Measurements from ENCODE around the gene SIRPB1. TPM values are rescaled to one million over a fixed set of nuclear protein-coding genes. Genes with fewer than 3 reads are reported as not detected.

The SIRPB1 gene
- total and polyA plus RNA-seq, 10 of the 15 experiments (the other 5 are each of a cell fraction or from before 2014, with no cell fraction given): 3.4 to 33.8 (median 14.1) TPM

DNA sequence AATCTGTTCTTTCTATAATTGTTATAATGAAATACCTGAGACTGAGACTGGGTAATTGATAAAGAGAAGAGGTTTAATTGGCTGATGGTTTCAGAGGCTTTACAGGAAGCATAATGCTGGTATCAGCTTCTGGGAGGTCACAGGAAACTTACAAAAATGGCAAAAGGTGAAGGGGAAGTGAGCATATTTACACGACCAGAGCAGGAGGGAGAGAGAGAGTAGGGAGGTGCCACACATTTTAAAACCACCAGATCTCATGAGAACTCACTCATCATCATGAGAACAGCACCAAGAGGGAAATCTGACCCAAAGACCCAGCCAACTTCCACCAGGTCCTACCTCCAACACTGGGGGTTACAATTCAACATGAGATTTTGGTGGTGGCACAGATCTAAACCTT lies 2.6 kb upstream of the SIRPB1 start (continued):
- TF ChIP-seq, protein P1, sequence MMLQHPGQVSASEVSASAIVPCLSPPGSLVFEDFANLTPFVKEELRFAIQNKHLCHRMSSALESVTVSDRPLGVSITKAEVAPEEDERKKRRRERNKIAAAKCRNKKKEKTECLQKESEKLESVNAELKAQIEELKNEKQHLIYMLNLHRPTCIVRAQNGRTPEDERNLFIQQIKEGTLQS (IDR thresholded peaks at IDR 0.05; ENCODE audit: borderline replicate concordance, extremely low read depth, low read depth, low read length): no peak
- TF ChIP-seq NR2F1 (conservative IDR thresholded peaks at IDR 0.05): peak; percentile 96
- TF ChIP-seq, protein P2, sequence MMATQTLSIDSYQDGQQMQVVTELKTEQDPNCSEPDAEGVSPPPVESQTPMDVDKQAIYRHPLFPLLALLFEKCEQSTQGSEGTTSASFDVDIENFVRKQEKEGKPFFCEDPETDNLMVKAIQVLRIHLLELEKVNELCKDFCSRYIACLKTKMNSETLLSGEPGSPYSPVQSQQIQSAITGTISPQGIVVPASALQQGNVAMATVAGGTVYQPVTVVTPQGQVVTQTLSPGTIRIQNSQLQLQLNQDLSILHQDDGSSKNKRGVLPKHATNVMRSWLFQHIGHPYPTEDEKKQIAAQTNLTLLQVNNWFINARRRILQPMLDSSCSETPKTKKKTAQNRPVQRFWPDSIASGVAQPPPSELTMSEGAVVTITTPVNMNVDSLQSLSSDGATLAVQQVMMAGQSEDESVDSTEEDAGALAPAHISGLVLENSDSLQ (IDR thresholded peaks at IDR 0.05): no peak
- TF ChIP-seq BRCA1 (IDR thresholded peaks at IDR 0.05; ENCODE audit: low read depth, low read length): no peak
- TF ChIP-seq MYC (IDR thresholded peaks at IDR 0.05; ENCODE audit: insufficient read depth, insufficient read length, insufficient replicate concordance, low read length, severe bottlenecking): no peak
- no peak for TF ChIP-seq PAX8 (IDR thresholded peaks at IDR 0.05)
- TF ChIP-seq RAD51 (IDR thresholded peaks at IDR 0.05): peak; percentile 25; the same call in 1 of the 2 replicates
- TF ChIP-seq, protein P3, sequence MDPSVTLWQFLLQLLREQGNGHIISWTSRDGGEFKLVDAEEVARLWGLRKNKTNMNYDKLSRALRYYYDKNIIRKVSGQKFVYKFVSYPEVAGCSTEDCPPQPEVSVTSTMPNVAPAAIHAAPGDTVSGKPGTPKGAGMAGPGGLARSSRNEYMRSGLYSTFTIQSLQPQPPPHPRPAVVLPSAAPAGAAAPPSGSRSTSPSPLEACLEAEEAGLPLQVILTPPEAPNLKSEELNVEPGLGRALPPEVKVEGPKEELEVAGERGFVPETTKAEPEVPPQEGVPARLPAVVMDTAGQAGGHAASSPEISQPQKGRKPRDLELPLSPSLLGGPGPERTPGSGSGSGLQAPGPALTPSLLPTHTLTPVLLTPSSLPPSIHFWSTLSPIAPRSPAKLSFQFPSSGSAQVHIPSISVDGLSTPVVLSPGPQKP (IDR thresholded peaks at IDR 0.05; ENCODE audit: low read depth, low read length): no peak
- TF ChIP-seq POLR2AphosphoS5 (IDR thresholded peaks at IDR 0.05; ENCODE audit: low read length): no peak
- TF ChIP-seq HCFC1 (IDR thresholded peaks at IDR 0.05; ENCODE audit: low read length): no peak
- TF ChIP-seq SPI1 (IDR thresholded peaks at IDR 0.05; ENCODE audit: borderline replicate concordance, insufficient read depth, low read depth, low read length): peak; percentile 92
- no peak for TF ChIP-seq MTA3 (IDR thresholded peaks at IDR 0.05; ENCODE audit: borderline replicate concordance, low read length)
- no peak for TF ChIP-seq SUPT20H (IDR thresholded peaks at IDR 0.05; ENCODE audit: borderline replicate concordance, control insufficient read depth, low read depth, low read length)
- no peak for TF ChIP-seq TBL1XR1 (IDR thresholded peaks at IDR 0.05; ENCODE audit: low read depth, low read length)
- TF ChIP-seq ZNF24 (IDR thresholded peaks at IDR 0.05): 0 out of 2 replicates have a peak, but pooled peaks have one; percentile 19
- TF ChIP-seq IKZF2 (IDR thresholded peaks at IDR 0.05): peak; percentile 71 to 86; a peak in 3 of 4 replicates
- TF ChIP-seq, protein P4, sequence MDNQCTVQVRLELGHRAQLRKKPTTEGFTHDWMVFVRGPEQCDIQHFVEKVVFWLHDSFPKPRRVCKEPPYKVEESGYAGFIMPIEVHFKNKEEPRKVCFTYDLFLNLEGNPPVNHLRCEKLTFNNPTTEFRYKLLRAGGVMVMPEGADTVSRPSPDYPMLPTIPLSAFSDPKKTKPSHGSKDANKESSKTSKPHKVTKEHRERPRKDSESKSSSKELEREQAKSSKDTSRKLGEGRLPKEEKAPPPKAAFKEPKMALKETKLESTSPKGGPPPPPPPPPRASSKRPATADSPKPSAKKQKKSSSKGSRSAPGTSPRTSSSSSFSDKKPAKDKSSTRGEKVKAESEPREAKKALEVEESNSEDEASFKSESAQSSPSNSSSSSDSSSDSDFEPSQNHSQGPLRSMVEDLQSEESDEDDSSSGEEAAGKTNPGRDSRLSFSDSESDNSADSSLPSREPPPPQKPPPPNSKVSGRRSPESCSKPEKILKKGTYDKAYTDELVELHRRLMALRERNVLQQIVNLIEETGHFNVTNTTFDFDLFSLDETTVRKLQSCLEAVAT (IDR thresholded peaks at IDR 0.05): peak; percentile 40; the same call in 1 of the 2 replicates
- peak; percentile 67 for TF ChIP-seq IKZF1 (conservative IDR thresholded peaks at IDR 0.05)
- no peak for TF ChIP-seq RB1 (IDR thresholded peaks at IDR 0.05; ENCODE audit: borderline replicate concordance)
- TF ChIP-seq TCF3 (IDR thresholded peaks at IDR 0.05; ENCODE audit: borderline replicate concordance, insufficient read depth, low read depth, low read length): no peak
- TF ChIP-seq, protein P5, sequence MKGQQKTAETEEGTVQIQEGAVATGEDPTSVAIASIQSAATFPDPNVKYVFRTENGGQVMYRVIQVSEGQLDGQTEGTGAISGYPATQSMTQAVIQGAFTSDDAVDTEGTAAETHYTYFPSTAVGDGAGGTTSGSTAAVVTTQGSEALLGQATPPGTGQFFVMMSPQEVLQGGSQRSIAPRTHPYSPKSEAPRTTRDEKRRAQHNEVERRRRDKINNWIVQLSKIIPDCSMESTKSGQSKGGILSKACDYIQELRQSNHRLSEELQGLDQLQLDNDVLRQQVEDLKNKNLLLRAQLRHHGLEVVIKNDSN (IDR thresholded peaks at IDR 0.05; ENCODE audit: borderline replicate concordance, extremely low read length, insufficient read depth, low read depth, low read length): no peak
- TF ChIP-seq, protein P6, sequence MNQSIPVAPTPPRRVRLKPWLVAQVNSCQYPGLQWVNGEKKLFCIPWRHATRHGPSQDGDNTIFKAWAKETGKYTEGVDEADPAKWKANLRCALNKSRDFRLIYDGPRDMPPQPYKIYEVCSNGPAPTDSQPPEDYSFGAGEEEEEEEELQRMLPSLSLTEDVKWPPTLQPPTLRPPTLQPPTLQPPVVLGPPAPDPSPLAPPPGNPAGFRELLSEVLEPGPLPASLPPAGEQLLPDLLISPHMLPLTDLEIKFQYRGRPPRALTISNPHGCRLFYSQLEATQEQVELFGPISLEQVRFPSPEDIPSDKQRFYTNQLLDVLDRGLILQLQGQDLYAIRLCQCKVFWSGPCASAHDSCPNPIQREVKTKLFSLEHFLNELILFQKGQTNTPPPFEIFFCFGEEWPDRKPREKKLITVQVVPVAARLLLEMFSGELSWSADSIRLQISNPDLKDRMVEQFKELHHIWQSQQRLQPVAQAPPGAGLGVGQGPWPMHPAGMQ (IDR thresholded peaks at IDR 0.05; ENCODE audit: borderline replicate concordance): no peak
- TF ChIP-seq KLF5 (IDR thresholded peaks at IDR 0.05; ENCODE audit: partially characterized antibody): no peak
- TF ChIP-seq NFXL1 (IDR thresholded peaks at IDR 0.05; ENCODE audit: borderline replicate concordance): no peak
- TF ChIP-seq RELA (IDR thresholded peaks at IDR 0.05; ENCODE audit: borderline replicate concordance, partially characterized antibody): no peak
- no peak for TF ChIP-seq CHD2 (IDR thresholded peaks at IDR 0.05; ENCODE audit: borderline replicate concordance, low read depth, low read length)
